Measurements from ENCODE around the gene MAML1.

- TF ChIP-seq CTCF (IDR thresholded peaks at IDR 0.05) = no peak
- no peak for TF ChIP-seq EZH2 (IDR thresholded peaks at IDR 0.05; ENCODE audit: borderline replicate concordance, insufficient read depth, low read depth, low read length, poor library complexity, severe bottlenecking)
Measured at GRCh38 chr5:179697108-179697507, 35.5 kb upstream of the MAML1 start.

Measured in B cell (primary cell).